DND-41 (cell line): ENCODE measurements around the gene PHETA2.
"Not testable (repeated sequence)": the region's sequence is repeated elsewhere in the genome, so short reads cannot be mapped to it uniquely, and the experiment has no call there.

Experiments
- EZH2 ChIP-seq: IDR thresholded peaks from 3 replicates; pipeline ENCODE4 v1.6.1; 2012; ENCODE audit warnings: borderline replicate concordance, low read depth, mild to moderate bottlenecking, moderate library complexity, low read length, inconsistent platforms; ENCODE audit not compliant: severe bottlenecking
- TF ChIP-seq, protein P1 (sequence below): IDR thresholded peaks from 2 replicates; pipeline ENCODE4 v1.5.1; 2012; ENCODE audit warnings: borderline replicate concordance, low read length, moderate library complexity, mild to moderate bottlenecking; ENCODE audit not compliant: poor library complexity, severe bottlenecking; ENCODE audit errors: extremely low read depth

DNA sequence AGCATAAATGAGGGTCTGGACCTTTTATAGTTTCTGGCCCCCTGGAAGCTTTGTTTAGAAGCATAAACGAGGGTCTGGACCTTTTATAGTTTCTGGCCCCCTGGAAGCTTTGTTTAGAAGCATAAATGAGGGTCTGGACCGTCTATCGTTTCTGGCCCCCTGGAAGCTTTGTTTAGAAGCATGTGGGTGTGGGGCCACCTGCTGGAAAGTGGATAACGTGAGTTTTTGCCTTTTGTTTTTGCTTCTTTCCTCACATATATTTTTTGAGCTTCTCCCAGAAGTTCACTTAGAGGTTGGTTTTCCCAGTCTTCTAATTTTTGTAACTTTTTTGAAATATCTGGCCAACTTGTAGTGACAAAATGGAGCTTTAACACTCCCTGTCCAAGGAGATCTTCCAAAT is 38.7 kb downstream of the PHETA2 start:
- TF ChIP-seq, protein P1, sequence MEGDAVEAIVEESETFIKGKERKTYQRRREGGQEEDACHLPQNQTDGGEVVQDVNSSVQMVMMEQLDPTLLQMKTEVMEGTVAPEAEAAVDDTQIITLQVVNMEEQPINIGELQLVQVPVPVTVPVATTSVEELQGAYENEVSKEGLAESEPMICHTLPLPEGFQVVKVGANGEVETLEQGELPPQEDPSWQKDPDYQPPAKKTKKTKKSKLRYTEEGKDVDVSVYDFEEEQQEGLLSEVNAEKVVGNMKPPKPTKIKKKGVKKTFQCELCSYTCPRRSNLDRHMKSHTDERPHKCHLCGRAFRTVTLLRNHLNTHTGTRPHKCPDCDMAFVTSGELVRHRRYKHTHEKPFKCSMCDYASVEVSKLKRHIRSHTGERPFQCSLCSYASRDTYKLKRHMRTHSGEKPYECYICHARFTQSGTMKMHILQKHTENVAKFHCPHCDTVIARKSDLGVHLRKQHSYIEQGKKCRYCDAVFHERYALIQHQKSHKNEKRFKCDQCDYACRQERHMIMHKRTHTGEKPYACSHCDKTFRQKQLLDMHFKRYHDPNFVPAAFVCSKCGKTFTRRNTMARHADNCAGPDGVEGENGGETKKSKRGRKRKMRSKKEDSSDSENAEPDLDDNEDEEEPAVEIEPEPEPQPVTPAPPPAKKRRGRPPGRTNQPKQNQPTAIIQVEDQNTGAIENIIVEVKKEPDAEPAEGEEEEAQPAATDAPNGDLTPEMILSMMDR, result peak; percentile 17
- TF ChIP-seq EZH2, result not testable (repeated sequence)
